ENCODE results near the gene DDX24. TPM values are rescaled to one million over a fixed set of nuclear protein-coding genes. Genes with fewer than 3 reads are reported as not detected.

DDX24 gene
- total and polyA plus RNA-seq, 8 donors, result 39.1 to 236 (median 69.9) TPM

- Histone ChIP-seq H3K4me1 (peaks cover 0 to 10% (median 3%) of the 10 kb centered on the region in 4 donors), H3K9me3 (no peaks in the 10 kb centered on the region), H3K4me3 (no peak overlapping the region), H3K36me3 (peaks cover 0 to 16% (median 14%) of the 10 kb centered on the region in 4 donors), H3K27me3 (no peaks in the 10 kb centered on the region), H3K27ac (no peak overlapping the region)
- WGBS, 5 donors, result 59 to 84% (median 76%) methylated on average over 4 of the region's 4 CpGs
- intact Hi-C loops (cut with DNase I; ENCODE audit: low total_unique reads), result no loop called here
- no peak for DNase-seq
- no peak for TF ChIP-seq POLR2AphosphoS5 (IDR thresholded peaks at IDR 0.05)
- no peak for TF ChIP-seq POLR2A (IDR thresholded peaks at IDR 0.05)
- TF ChIP-seq, protein P1, sequence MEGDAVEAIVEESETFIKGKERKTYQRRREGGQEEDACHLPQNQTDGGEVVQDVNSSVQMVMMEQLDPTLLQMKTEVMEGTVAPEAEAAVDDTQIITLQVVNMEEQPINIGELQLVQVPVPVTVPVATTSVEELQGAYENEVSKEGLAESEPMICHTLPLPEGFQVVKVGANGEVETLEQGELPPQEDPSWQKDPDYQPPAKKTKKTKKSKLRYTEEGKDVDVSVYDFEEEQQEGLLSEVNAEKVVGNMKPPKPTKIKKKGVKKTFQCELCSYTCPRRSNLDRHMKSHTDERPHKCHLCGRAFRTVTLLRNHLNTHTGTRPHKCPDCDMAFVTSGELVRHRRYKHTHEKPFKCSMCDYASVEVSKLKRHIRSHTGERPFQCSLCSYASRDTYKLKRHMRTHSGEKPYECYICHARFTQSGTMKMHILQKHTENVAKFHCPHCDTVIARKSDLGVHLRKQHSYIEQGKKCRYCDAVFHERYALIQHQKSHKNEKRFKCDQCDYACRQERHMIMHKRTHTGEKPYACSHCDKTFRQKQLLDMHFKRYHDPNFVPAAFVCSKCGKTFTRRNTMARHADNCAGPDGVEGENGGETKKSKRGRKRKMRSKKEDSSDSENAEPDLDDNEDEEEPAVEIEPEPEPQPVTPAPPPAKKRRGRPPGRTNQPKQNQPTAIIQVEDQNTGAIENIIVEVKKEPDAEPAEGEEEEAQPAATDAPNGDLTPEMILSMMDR (IDR thresholded peaks at IDR 0.05), result no peak
- no peak for TF ChIP-seq EP300 (IDR thresholded peaks at IDR 0.05)
Observed at GRCh38 chr14:94100847-94101246, 19.8 kb upstream of the DDX24 start.

- Histone ChIP-seq H3K27ac (no peak overlapping the region), H3K36me3 (peaks cover 0 to 16% (median 14%) of the 10 kb centered on the region in 4 donors), H3K4me3 (no peak overlapping the region), H3K27me3 (no peaks in the 10 kb centered on the region), H3K9me3 (no peaks in the 10 kb centered on the region), H3K4me1 (peaks cover 0 to 10% (median 3%) of the 10 kb centered on the region in 4 donors)
- TF ChIP-seq POLR2A (IDR thresholded peaks at IDR 0.05) (no peak), EP300 (IDR thresholded peaks at IDR 0.05) (no peak), POLR2AphosphoS5 (IDR thresholded peaks at IDR 0.05) (no peak)
- TF ChIP-seq, protein P1 (IDR thresholded peaks at IDR 0.05), result no peak
- intact Hi-C loops (cut with DNase I; ENCODE audit: low total_unique reads), result no loop called here
- no peak for DNase-seq
- WGBS, 5 donors, result 64 to 96% (median 95%) methylated on average over 6 of the region's 6 CpGs
Observed at GRCh38 chr14:94099006-94099405, 18.0 kb upstream of the DDX24 start.

DNA sequence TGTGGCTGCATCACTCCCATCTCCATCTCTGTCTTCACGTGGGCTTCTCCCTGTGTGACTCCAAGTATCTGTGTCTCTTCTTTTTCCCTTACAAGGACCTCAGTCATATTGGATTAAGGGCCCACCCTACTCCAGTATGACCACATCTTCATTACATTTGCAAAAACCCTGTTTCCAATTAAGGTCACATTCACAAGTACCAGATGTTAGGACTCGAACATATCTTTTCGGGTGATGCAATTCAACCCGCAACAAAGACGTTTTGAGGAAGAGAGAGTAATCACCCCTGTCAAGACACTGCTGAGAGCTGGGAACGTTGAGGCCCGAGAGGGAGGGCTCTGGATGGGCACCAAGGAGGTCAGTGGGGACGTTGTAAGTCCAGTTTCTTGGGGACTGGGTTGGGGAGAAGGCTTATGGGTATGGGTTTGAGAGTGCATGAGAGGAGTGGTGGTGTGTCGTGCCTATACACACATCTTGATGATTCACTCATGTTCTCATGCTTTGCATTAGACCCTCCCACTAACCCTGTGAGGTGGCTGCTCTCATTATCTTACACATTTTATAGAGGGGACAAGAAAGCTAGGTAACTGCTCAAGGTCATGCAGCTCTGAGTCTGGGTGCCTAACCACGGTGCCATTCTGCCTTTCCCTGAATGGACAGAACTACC lies 17.5 kb upstream of the DDX24 start:
- TF ChIP-seq EP300 (IDR thresholded peaks at IDR 0.05) (no peak), POLR2AphosphoS5 (IDR thresholded peaks at IDR 0.05) (no peak), POLR2A (IDR thresholded peaks at IDR 0.05) (no peak)
- TF ChIP-seq, protein P1 (IDR thresholded peaks at IDR 0.05), result no peak
- Histone ChIP-seq H3K9me3 (no peaks in the 10 kb centered on the region), H3K4me3 (no peak overlapping the region), H3K27me3 (no peaks in the 10 kb centered on the region), H3K27ac (no peak overlapping the region), H3K36me3 (peaks cover 0 to 16% (median 14%) of the 10 kb centered on the region in 4 donors), H3K4me1 (peaks cover 0 to 6% (median 3%) of the 10 kb centered on the region in 4 donors)
- WGBS, 5 donors, result 75 to 87% (median 76%) methylated on average over 10 of the region's 10 CpGs
- DNase-seq, result no peak
- intact Hi-C loops (cut with DNase I; ENCODE audit: low total_unique reads), result no loop called here

GRCh38 chr14:94097091-94097490 lies 16.1 kb upstream of the DDX24 start:
- intact Hi-C loops (cut with DNase I; ENCODE audit: low total_unique reads), result no loop called here
- Histone ChIP-seq H3K27ac (no peak overlapping the region), H3K4me3 (no peak overlapping the region), H3K36me3 (peaks cover 0 to 16% (median 14%) of the 10 kb centered on the region in 4 donors), H3K4me1 (no peaks in the 10 kb centered on the region), H3K9me3 (no peaks in the 10 kb centered on the region), H3K27me3 (no peaks in the 10 kb centered on the region)
- TF ChIP-seq, protein P1 (IDR thresholded peaks at IDR 0.05), result no peak
- TF ChIP-seq EP300 (IDR thresholded peaks at IDR 0.05), result no peak
- no peak for TF ChIP-seq POLR2AphosphoS5 (IDR thresholded peaks at IDR 0.05)
- TF ChIP-seq POLR2A (IDR thresholded peaks at IDR 0.05), result no peak
- DNase-seq, result no peak
- 94 to 98% (median 94%) methylated on average over 4 of the region's 4 CpGs for whole genome bisulfite sequencing, 5 donors
